HEK293T (cell line): ENCODE data around the gene RBBP4.

ENCODE experiments used
- BHLHE40 ChIP-seq: fragments of 450-650 bp; IDR thresholded peaks from 2 replicates; pipeline ENCODE4 v1.6.1; 2016; ENCODE audit warnings: mild to moderate bottlenecking, moderate library complexity, borderline replicate concordance
- ELF4 ChIP-seq: fragments of 450-650 bp; IDR thresholded peaks from 2 replicates; pipeline ENCODE4 v1.6.1; 2017; ENCODE audit warnings: antibody characterized with exemption
- FOXA1 ChIP-seq: fragments of 450-650 bp; IDR thresholded peaks from 2 replicates; pipeline ENCODE4 v1.6.1; 2016; ENCODE audit warnings: mild to moderate bottlenecking
- FOXK2 ChIP-seq: fragments of 450-650 bp; IDR thresholded peaks from 2 replicates; pipeline ENCODE4 v1.6.1; 2016; ENCODE audit warnings: mild to moderate bottlenecking
- FOXM1 ChIP-seq: fragments of 450-650 bp; IDR thresholded peaks from 2 replicates; pipeline ENCODE4 v1.6.1; 2017; ENCODE audit warnings: mild to moderate bottlenecking, borderline replicate concordance
- HDGF ChIP-seq: fragments of 450-650 bp; IDR thresholded peaks from 2 replicates; pipeline ENCODE4 v1.6.1; 2017; ENCODE audit warnings: antibody characterized with exemption, borderline replicate concordance
- L3MBTL2 ChIP-seq: fragments of 450-650 bp; conservative IDR thresholded peaks from 2 replicates; pipeline ENCODE4 v1.6.1; 2016; ENCODE audit warnings: mild to moderate bottlenecking
- LEF1 ChIP-seq: fragments of 450-650 bp; IDR thresholded peaks from 2 replicates; pipeline ENCODE4 v1.6.1; 2017; ENCODE audit warnings: mild to moderate bottlenecking, borderline replicate concordance
- NFRKB ChIP-seq: fragments of 450-650 bp; IDR thresholded peaks from 2 replicates; pipeline ENCODE4 v1.6.1; 2016; ENCODE audit warnings: mild to moderate bottlenecking, moderate library complexity
- SP1 ChIP-seq: fragments of 450-650 bp; IDR thresholded peaks from 2 replicates; pipeline ENCODE4 v1.6.1; 2017
- SUZ12 ChIP-seq: fragments of 450-650 bp; IDR thresholded peaks from 2 replicates; pipeline ENCODE4 v1.6.1; 2016; ENCODE audit warnings: mild to moderate bottlenecking
- TARDBP ChIP-seq: fragments of 450-650 bp; IDR thresholded peaks from 2 replicates; pipeline ENCODE4 v1.6.1; 2016

GRCh38 chr1:32725615-32725982 lies 74.6 kb downstream of the RBBP4 start:
- TF ChIP-seq SUZ12, result no peak
- TF ChIP-seq FOXA1, result no peak
- TF ChIP-seq ELF4, result no peak
- TF ChIP-seq NFRKB, result no peak
- TF ChIP-seq SP1, result no peak
- TF ChIP-seq BHLHE40, result no peak
- TF ChIP-seq FOXM1, result no peak
- TF ChIP-seq FOXK2, result no peak
- TF ChIP-seq L3MBTL2, result no peak
- TF ChIP-seq TARDBP, result no peak
- TF ChIP-seq HDGF, result no peak
- TF ChIP-seq LEF1, result no peak
